ENCODE data around the gene HCN4.
"Not testable (repeated sequence)": the region's sequence is repeated elsewhere in the genome, so short reads cannot be mapped to it uniquely, and the experiment has no call there.

HCN4 gene

GRCh38 chr15:73325191-73325861 is 43.4 kb downstream of the HCN4 start:
- no peak for DNase-seq (ENCODE audit: low read depth in 2 of 2)

DNA sequence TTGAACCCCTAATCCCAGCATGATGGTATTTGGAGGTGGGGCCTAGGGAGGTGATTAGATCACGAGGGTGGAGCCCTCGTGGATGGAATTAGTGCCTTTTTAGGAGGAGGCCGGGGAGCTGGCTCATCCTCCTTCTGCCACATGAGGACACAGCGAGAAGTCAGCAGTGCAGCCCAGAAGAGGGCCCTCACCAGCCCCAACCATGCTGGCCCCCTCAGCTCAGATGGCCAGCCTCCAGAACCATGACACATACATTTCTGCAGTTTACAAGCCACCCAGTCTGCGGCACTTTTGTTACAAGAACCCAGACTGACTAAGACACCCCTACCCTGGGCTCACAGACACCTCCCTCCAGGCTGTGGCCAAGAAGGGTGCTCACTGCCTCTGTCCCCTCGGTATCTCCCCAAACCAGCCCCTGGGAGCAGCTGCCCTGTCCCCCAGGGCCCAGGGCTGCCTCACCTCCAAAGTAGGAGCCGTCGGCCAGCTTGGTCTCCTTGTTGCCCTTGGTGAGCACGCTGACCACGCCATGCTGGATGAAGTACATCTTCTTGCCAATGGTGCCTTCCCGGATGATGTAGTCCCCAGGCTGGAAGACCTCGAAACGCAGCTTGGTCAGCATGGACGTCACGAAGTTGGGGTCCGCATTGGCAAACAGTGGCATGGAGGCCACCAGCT is 44.1 kb downstream of the HCN4 start:
- no peak for DNase-seq (ENCODE audit: low read depth in 2 of 2)

- no peak for DNase-seq (ENCODE audit: low read depth in 2 of 2)
These were observed 44.8 kb downstream of the HCN4 start for GRCh38 chr15:73323956-73324355.

DNA sequence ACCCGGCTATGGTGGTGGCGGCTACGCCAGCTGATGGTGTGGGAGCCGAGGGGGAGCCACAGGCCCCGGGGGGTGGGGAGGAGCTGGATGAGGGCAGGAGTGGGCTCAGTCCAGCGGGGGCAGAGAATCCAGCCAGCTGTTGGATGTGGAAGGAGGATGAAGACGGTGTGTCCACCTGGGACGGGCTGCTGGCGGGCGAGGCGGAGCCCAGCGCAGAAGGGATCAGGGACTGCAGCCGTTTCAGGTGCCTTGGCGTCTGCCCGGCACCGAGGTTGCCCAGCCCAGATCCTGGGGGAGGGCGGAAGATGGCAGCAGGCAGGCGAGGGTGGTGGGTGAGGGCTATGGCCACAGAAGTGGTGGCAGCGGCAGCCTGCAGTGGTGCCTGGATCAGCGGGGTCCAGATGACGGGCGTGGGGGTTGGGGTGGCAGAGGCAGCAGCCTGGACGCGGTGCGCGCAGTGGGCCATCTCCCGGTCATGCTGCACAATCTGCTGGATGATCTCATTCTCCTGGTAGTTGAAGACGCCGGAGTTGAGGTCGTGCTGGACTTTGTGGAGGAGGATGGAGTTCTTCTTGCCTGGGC is 45.3 kb downstream of the HCN4 start:
- no peak for DNase-seq (ENCODE audit: low read depth in 2 of 2)

GRCh38 chr15:73322665-73323373 is 45.9 kb downstream of the HCN4 start:
- no peak for DNase-seq (ENCODE audit: low read depth in 2 of 2)

- DNase-seq (ENCODE audit: low read depth in 2 of 2): no peak
These were observed 47.0 kb downstream of the HCN4 start for GRCh38 chr15:73321496-73322450.

- no peak for DNase-seq (ENCODE audit: low read depth in 2 of 2)
These were observed 48.1 kb downstream of the HCN4 start for GRCh38 chr15:73320619-73321180.

GRCh38 chr15:73319460-73320245 is 49.1 kb downstream of the HCN4 start:
- DNase-seq (ENCODE audit: low read depth in 2 of 2): no peak

- DNase-seq (ENCODE audit: low read depth in 2 of 2): no peak
These were observed 50.1 kb downstream of the HCN4 start for GRCh38 chr15:73318463-73319351.

DNA sequence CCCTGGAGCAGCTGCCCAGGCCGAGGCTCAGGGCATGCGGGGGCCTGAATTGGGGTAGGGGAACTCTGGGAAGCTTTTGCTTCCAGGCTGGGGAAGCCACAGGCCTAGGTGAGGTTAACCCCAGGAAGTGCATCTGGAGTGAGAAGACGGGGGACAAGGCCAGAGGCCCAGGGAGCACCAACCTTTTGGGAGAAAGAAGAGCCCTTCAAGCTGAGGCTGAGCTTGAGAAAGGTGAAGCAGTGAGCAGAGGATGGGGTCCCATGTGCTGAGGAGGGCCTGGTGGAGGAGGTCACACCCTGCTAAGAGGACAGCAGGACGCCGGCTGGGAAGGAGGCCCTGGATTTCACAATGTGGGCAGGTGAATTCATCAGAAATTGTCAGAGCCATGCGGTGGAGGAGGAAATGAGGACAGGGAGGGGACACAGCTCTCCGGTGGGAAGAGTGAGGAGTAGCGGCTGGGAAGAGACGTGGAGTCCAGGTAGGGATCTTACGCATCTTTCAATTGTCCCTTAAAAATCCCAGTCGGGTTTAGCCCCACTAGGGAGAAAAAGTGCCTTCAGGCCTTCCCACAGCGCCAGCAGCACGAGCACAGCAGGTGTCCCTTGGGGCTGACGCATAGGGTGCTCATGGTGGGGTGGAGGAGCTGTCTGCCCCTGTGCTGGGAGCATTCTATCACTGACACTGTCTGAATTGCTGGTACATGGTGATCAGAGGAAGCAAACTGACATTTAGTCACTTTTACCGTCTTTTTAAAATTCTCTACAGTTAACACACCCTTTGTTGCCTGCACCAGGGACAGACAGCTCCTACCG is 50.9 kb downstream of the HCN4 start:
- no peak for DNase-seq (ENCODE audit: low read depth in 2 of 2)

DNA sequence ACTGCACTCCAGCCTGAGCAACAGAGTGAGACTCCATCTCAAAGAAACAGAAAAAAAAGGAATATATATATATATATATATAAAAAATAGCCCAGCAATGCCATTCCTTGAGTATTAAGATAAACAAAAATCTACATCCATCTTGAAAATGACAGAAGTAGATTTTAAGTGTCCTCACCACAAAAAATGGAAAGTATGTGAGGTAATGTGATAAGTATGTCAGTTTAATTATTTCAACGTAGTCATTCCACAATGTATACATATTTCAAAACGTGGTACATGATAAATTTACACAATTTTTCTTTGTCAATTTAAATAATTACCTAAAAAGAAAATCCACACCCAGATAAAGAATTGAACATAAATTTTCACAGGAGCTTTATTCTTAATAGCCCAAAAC is 54.9 kb downstream of the HCN4 start:
- no peak for DNase-seq (ENCODE audit: low read depth in 2 of 2)

DNA sequence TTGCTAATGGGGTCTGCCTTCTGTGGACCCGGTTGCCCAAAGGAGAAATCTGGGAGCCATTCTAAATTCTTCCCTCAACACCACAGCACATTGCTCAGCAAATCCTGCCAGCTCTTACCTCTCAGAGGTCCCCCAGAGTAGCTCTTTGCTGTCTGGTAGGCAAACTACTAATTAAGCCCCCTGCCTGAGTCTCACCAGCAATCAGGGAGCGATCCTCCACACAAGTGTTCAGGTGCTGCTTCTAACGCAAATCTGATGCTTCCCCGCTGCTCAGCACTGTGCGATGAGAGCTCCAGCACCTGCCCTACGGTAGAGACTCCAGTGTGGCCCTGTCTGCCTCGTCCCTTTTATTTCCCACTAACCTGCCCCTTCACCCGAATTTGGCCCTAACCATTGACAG is 60.5 kb downstream of the HCN4 start:
- no peak for DNase-seq (ENCODE audit: low read depth in 2 of 2)

GRCh38 chr15:73305331-73306211 is 63.2 kb downstream of the HCN4 start:
- no peak for DNase-seq (ENCODE audit: low read depth in 2 of 2)

- DNase-seq (ENCODE audit: low read depth in 2 of 2): no peak
These were observed 65.1 kb downstream of the HCN4 start for GRCh38 chr15:73303636-73304035.

- DNase-seq (ENCODE audit: low read depth in 2 of 2): not testable (repeated sequence)
These were observed 68.5 kb downstream of the HCN4 start for GRCh38 chr15:73300286-73300685.

- DNase-seq (ENCODE audit: low read depth in 2 of 2): no peak
These were observed 70.1 kb downstream of the HCN4 start for GRCh38 chr15:73298522-73299245.

Measured in stimulated activated CD4-positive, alpha-beta T cell treated with anti-CD3 and anti-CD28 coated beads, Interleukin-1b, Interleukin-23, amount 100 ng/mL, for 1 hour (primary cell).